ENCODE results near the gene SLC22A7.

DNA sequence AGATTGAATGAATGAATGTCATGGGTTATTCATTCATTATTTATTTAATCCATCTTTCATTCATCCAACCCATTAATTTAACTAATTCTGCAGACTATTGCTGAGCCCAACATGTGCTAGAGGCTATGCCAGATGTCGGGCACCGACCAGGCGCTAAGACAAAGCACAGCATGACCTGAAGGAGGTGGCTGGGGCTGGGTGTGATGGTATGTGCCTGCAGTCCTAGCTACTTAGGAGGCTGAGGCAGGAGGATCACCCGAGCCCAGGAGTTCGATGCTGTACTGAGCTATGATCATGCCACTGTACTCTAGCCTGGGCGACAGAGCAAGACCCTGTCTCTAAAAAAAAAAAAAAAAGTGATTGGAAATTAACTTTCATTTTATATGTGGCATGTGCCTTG is 5.7 kb upstream of the SLC22A7 start:
- TF ChIP-seq, protein P1, sequence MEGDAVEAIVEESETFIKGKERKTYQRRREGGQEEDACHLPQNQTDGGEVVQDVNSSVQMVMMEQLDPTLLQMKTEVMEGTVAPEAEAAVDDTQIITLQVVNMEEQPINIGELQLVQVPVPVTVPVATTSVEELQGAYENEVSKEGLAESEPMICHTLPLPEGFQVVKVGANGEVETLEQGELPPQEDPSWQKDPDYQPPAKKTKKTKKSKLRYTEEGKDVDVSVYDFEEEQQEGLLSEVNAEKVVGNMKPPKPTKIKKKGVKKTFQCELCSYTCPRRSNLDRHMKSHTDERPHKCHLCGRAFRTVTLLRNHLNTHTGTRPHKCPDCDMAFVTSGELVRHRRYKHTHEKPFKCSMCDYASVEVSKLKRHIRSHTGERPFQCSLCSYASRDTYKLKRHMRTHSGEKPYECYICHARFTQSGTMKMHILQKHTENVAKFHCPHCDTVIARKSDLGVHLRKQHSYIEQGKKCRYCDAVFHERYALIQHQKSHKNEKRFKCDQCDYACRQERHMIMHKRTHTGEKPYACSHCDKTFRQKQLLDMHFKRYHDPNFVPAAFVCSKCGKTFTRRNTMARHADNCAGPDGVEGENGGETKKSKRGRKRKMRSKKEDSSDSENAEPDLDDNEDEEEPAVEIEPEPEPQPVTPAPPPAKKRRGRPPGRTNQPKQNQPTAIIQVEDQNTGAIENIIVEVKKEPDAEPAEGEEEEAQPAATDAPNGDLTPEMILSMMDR (IDR thresholded peaks at IDR 0.05; ENCODE audit: control extremely low read depth in 1 of 3, insufficient read depth in 1 of 3, low read depth in 1 of 3, low read length in 3 of 3): no peak
- TF ChIP-seq POLR2AphosphoS5 (IDR thresholded peaks at IDR 0.05; ENCODE audit: low read depth, low read length): no peak
- TF ChIP-seq TAF1 (IDR thresholded peaks at IDR 0.05; ENCODE audit: low read depth, low read length): no peak
- TF ChIP-seq CHD1 (IDR thresholded peaks at IDR 0.05; ENCODE audit: low read depth, low read length): no peak
- no peak for TF ChIP-seq SIN3A (conservative IDR thresholded peaks at IDR 0.05 in 1 of 2, IDR thresholded peaks at IDR 0.05 in 1 of 2; ENCODE audit: low read depth in 1 of 2, low read length in 2 of 2)
- no peak for TF ChIP-seq RXRA (IDR thresholded peaks at IDR 0.05; ENCODE audit: insufficient read depth, low read depth, low read length)
- TF ChIP-seq, protein P2, sequence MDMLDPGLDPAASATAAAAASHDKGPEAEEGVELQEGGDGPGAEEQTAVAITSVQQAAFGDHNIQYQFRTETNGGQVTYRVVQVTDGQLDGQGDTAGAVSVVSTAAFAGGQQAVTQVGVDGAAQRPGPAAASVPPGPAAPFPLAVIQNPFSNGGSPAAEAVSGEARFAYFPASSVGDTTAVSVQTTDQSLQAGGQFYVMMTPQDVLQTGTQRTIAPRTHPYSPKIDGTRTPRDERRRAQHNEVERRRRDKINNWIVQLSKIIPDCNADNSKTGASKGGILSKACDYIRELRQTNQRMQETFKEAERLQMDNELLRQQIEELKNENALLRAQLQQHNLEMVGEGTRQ (IDR thresholded peaks at IDR 0.05; ENCODE audit: low read length): no peak
- TF ChIP-seq EZH2 (IDR thresholded peaks at IDR 0.05; ENCODE audit: low read depth, low read length, severe bottlenecking): no peak
- no peak for TF ChIP-seq SUZ12 (IDR thresholded peaks at IDR 0.05; ENCODE audit: low read length)
- TF ChIP-seq YY1 (IDR thresholded peaks at IDR 0.05; ENCODE audit: low read depth, low read length): no peak
- no peak for TF ChIP-seq GABPA (IDR thresholded peaks at IDR 0.05; ENCODE audit: borderline replicate concordance, insufficient read depth, low read length)
- TF ChIP-seq RFX5 (IDR thresholded peaks at IDR 0.05; ENCODE audit: borderline replicate concordance, low read depth, low read length): no peak
